ENCODE measurements around the gene CATSPER3.

CATSPER3 gene

DNA sequence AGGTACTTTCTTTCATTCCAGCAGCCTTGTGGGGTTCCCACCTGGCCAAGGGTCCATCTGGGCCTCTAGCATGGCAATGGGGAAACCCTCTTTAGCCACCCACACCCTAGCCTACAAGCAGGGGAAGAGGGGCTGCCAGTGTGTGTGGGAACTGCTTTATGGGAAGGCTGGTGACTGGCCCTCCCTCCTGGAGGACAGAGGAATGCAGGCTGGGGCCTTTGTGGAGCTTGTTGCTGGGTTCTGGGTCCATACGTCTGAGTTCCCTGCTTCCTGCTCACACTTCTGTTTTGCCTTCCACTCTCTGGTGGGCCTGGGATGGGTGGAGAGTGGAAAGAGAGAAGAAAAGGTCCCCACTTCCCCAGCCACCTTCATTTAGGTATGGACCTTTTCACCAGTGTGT is 81.2 kb downstream of the CATSPER3 start:
- no peak for DNase-seq (ENCODE audit: low read depth)
- H3K4me3 ChIP-seq (ENCODE audit: low read depth, low read length) = no peak overlapping the region
- TF ChIP-seq, protein P1, sequence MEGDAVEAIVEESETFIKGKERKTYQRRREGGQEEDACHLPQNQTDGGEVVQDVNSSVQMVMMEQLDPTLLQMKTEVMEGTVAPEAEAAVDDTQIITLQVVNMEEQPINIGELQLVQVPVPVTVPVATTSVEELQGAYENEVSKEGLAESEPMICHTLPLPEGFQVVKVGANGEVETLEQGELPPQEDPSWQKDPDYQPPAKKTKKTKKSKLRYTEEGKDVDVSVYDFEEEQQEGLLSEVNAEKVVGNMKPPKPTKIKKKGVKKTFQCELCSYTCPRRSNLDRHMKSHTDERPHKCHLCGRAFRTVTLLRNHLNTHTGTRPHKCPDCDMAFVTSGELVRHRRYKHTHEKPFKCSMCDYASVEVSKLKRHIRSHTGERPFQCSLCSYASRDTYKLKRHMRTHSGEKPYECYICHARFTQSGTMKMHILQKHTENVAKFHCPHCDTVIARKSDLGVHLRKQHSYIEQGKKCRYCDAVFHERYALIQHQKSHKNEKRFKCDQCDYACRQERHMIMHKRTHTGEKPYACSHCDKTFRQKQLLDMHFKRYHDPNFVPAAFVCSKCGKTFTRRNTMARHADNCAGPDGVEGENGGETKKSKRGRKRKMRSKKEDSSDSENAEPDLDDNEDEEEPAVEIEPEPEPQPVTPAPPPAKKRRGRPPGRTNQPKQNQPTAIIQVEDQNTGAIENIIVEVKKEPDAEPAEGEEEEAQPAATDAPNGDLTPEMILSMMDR (IDR thresholded peaks at IDR 0.05; ENCODE audit: control insufficient read depth, extremely low read depth, insufficient read depth) = no peak

DNA sequence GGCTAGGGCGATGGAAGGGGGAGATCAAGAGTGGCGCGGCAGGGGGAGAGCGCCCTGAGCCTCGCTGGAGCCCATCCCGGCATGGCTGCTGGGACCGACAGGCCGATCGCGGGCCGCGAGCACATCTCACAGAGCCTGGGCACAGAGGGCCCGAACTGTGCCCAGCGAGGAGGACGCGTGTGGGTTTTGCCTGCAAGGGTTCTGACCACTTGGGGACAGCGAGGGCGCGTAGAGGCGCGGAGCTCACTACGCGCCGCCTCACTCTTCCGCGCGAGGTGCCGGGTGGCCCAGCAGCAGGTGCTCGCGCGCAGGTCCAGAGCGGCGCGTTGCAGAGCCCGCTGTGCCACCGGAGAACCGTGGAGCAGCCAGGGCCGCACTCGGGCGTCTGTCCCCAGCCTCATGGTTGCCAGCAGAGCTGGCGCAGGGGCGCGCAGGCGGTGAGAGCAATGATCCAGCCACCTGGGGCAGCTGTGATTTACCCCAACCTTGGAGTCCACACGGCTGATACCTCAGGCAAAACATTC is 82.6 kb downstream of the CATSPER3 start:
- no peak overlapping the region for H3K4me3 ChIP-seq (ENCODE audit: low read depth, low read length)
- TF ChIP-seq, protein P1 (IDR thresholded peaks at IDR 0.05; ENCODE audit: control insufficient read depth, extremely low read depth, insufficient read depth) = no peak
- no peak for DNase-seq (ENCODE audit: low read depth)

GRCh38 chr5:135051399-135051798 is 83.7 kb downstream of the CATSPER3 start:
- H3K4me3 ChIP-seq (ENCODE audit: low read depth, low read length) = no peak overlapping the region
- TF ChIP-seq, protein P1 (IDR thresholded peaks at IDR 0.05; ENCODE audit: control insufficient read depth, extremely low read depth, insufficient read depth) = no peak
- DNase-seq (ENCODE audit: low read depth) = no peak

DNA sequence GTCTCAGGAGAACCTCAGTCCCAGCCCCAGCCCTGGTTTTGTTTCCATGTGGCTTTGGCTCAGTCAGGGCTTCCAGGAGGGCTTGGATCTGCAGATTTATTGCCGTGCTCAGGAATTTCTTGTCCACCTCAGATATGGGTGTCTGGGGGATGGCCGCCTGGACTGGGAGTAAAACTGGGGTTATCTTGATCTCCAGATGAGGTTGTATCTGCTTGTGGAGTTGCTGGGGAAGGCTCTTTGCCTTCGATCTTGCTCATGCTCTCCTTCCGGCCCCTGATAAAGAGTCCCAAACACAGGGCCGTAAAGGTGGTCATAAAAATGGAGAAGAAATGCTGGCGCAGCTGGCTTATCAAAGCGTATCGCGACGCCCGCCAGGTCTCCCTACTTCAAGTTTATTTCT is 84.2 kb downstream of the CATSPER3 start:
- no peak for DNase-seq (ENCODE audit: low read depth)
- TF ChIP-seq, protein P1 (IDR thresholded peaks at IDR 0.05; ENCODE audit: control insufficient read depth, extremely low read depth, insufficient read depth) = no peak
- H3K4me3 ChIP-seq (ENCODE audit: low read depth, low read length) = no peak overlapping the region

- TF ChIP-seq, protein P1 (IDR thresholded peaks at IDR 0.05; ENCODE audit: control insufficient read depth, extremely low read depth, insufficient read depth) = no peak
- DNase-seq (ENCODE audit: low read depth) = no peak
- H3K4me3 ChIP-seq (ENCODE audit: low read depth, low read length) = no peak overlapping the region
These were observed 84.9 kb downstream of the CATSPER3 start for GRCh38 chr5:135052511-135053145.

DNA sequence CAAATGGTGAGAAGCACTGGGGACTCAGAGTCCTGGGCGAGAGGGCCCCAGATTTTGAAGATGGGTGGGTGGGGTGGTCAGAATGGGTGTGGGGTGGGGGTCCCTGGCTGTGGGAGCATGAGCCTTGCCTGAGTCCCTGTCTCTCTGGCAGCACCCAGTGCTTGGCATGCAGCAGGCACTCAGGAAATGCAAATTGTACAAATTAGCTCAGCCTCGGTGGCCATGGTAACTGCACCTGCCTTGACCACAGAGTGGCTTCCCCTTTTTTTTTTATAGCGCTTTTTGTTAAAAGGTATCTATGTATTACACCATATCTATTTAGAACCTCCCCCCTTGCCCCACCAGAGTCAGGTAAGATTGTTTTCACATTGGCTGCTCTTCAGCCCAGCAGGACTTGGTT is 85.6 kb downstream of the CATSPER3 start:
- H3K4me3 ChIP-seq (ENCODE audit: low read depth, low read length) = no peak overlapping the region
- TF ChIP-seq, protein P1 (IDR thresholded peaks at IDR 0.05; ENCODE audit: control insufficient read depth, extremely low read depth, insufficient read depth) = no peak
- DNase-seq (ENCODE audit: low read depth) = no peak

DNA sequence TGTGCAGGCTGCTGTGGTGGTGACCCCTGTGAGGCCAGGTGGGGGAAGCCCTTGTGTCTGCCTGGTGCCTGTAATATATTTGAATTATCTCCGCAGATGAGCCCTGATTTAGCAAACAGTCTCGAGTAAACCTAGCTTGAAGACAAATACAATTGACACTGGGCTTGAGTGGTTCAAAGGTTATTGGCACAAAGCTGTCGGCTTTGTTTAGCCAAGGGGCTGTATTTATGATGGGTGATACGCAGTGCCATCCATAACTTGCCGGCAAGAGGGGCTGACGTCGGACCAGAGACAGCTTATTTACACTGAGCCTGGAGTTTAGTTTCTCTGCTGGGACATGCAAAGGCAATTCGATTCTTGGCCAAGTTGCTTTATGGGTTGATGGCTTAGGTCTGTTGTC is 86.3 kb downstream of the CATSPER3 start:
- DNase-seq (ENCODE audit: low read depth) = no peak
- TF ChIP-seq, protein P1 (IDR thresholded peaks at IDR 0.05; ENCODE audit: control insufficient read depth, extremely low read depth, insufficient read depth) = no peak
- no peak overlapping the region for H3K4me3 ChIP-seq (ENCODE audit: low read depth, low read length)
